HG03045 (cell line): ENCODE data around the gene ZNF343.

Source experiments
- ATAC-seq: cut with Tn5 transposase; IDR thresholded peaks from one replicate; pipeline ENCODE4 v1.9.1; 2021; ENCODE audit warnings: mild to moderate bottlenecking, moderate library complexity; ENCODE audit not compliant: unreplicated experiment

The ZNF343 gene

GRCh38 chr20:2446845-2447244 is 61.9 kb downstream of the ZNF343 start:
- ATAC-seq, result no peak
